IMR-90 (cell line): ENCODE results near the gene PSME3. TPM values are rescaled to one million over a fixed set of nuclear protein-coding genes. Genes with fewer than 3 reads are reported as not detected.

ENCODE experiments used
- ATAC-seq: fragments of 200-7000 bp; cut with Tn5 transposase; 2 replicates; pipeline ENCODE4 v1.9.1; 2020; ENCODE audit warnings: low read depth, mild to moderate bottlenecking, moderate library complexity
- BruUV-seq: library from RNA; stranded (reverse); fragments of 400-500 nt; replicated peaks from 2 replicates; lab custom pipeline; 2021; lab: Mats Ljungman, UMichigan
- CTCF ChIA-PET: fragments of 300-600 bp; formaldehyde crosslinking; extraction: SDS; loops from one replicate; lab custom pipeline; 2021; ENCODE audit warnings: antibody characterized with exemption; lab: Yijun Ruan, JAX
- POLR2A ChIA-PET: fragments of 300-600 bp; sonication (Branson Sonifier 250); formaldehyde crosslinking; loops from one replicate; lab custom pipeline; 2022; ENCODE audit warnings: antibody characterized with exemption; ENCODE audit not compliant: unreplicated experiment; lab: Charles Lee
- DNase-seq: peaks from one replicate; pipeline ENCODE4 v3.0.0; 2013
- H2AFZ ChIP-seq: replicated peaks from 2 replicates; pipeline ENCODE3; 2013; ENCODE audit warnings: low read length, mild to moderate bottlenecking; ENCODE audit not compliant: poor library complexity
- H2AK5ac ChIP-seq: 2 replicates; pipeline ENCODE4 v1.6.1; 2013; ENCODE audit warnings: low read depth, low read length, inconsistent platforms
- H2AK9ac ChIP-seq: replicated peaks from 2 replicates; pipeline ENCODE3; 2013; ENCODE audit warnings: mild to moderate bottlenecking, low read depth, low read length, moderate library complexity; ENCODE audit not compliant: poor library complexity
- H2BK120ac ChIP-seq: 2 replicates; pipeline ENCODE4 v1.6.1; 2013; ENCODE audit warnings: low read depth, low read length, inconsistent platforms
- H2BK15ac ChIP-seq: 3 replicates; pipeline ENCODE4 v1.6.1; 2013; ENCODE audit warnings: low read depth, low read length, inconsistent platforms
- H2BK20ac ChIP-seq: 2 replicates; pipeline ENCODE4 v1.6.1; 2013; ENCODE audit warnings: low read depth, mild to moderate bottlenecking, inconsistent platforms, low read length, moderate library complexity
- H2BK5ac ChIP-seq: 2 replicates; pipeline ENCODE4 v1.6.1; 2013; ENCODE audit warnings: mild to moderate bottlenecking, low read depth, low read length, inconsistent platforms; ENCODE audit not compliant: poor library complexity, severe bottlenecking
- H3K14ac ChIP-seq: replicated peaks from 2 replicates; pipeline ENCODE4 v1.6.1; 2013; ENCODE audit warnings: low read depth, low read length, inconsistent platforms
- H3K18ac ChIP-seq: 2 replicates; pipeline ENCODE4 v1.6.1; 2013; ENCODE audit warnings: low read depth, low read length, control low read depth
- H3K23ac ChIP-seq: 2 replicates; pipeline ENCODE4 v1.6.1; 2013; ENCODE audit warnings: low read depth, low read length, inconsistent platforms
- H3K27ac ChIP-seq: 2 replicates; pipeline ENCODE4 v1.5.1; 2013; ENCODE audit warnings: mild to moderate bottlenecking, control low read depth, low read length; ENCODE audit not compliant: insufficient read depth
- H3K27me3 ChIP-seq: 2 replicates; pipeline ENCODE4 v1.6.1; 2013; ENCODE audit warnings: low read length; ENCODE audit not compliant: control insufficient read depth, insufficient read depth
- H3K36me3 ChIP-seq: 2 replicates; pipeline ENCODE4 v1.6.1; 2013; ENCODE audit warnings: low read length, mixed read lengths; ENCODE audit not compliant: control insufficient read depth, insufficient read depth
- H3K4ac ChIP-seq: 2 replicates; pipeline ENCODE4 v1.6.1; 2013; ENCODE audit warnings: low read depth, low read length, inconsistent platforms
- H3K4me1 ChIP-seq: 2 replicates; pipeline ENCODE4 v1.6.1; 2013; ENCODE audit warnings: low read length, mixed read lengths; ENCODE audit not compliant: control insufficient read depth, insufficient read depth
- H3K4me2 ChIP-seq: 2 replicates; pipeline ENCODE4 v1.6.1; 2013; ENCODE audit warnings: low read depth, mild to moderate bottlenecking, control low read depth, low read length, moderate library complexity
- H3K4me3 ChIP-seq: 2 replicates; pipeline ENCODE4 v1.5.1; 2013; ENCODE audit warnings: low read depth, mild to moderate bottlenecking, control low read depth, low read length, moderate library complexity; ENCODE audit not compliant: insufficient read depth
- H3K56ac ChIP-seq: 2 replicates; pipeline ENCODE4 v1.6.1; 2013; ENCODE audit warnings: low read length, inconsistent platforms; ENCODE audit not compliant: insufficient read depth; ENCODE audit errors: extremely low read depth
- H3K79me1 ChIP-seq, 2 experiments: 2 replicates each; pipeline ENCODE4 v1.6.1; 2013; ENCODE audit warnings: low read length in 2 of 2, inconsistent platforms in 1 of 2, low read depth in 1 of 2
- H3K9ac ChIP-seq: 2 replicates; pipeline ENCODE4 v1.6.1; 2013; ENCODE audit warnings: low read depth, low read length, control low read depth
- H3K9me1 ChIP-seq: 2 replicates; pipeline ENCODE4 v1.6.1; 2013; ENCODE audit warnings: low read length, inconsistent platforms; ENCODE audit not compliant: insufficient read depth
- H3K9me3 ChIP-seq: 2 replicates; pipeline ENCODE4 v1.6.1; 2013; ENCODE audit warnings: low read length; ENCODE audit not compliant: control insufficient read depth, insufficient read depth
- H4K20me1 ChIP-seq: 2 replicates; pipeline ENCODE4 v1.6.1; 2013; ENCODE audit warnings: low read length, inconsistent platforms; ENCODE audit not compliant: insufficient read depth
- H4K5ac ChIP-seq: 2 replicates; pipeline ENCODE4 v1.6.1; 2013; ENCODE audit warnings: mild to moderate bottlenecking, low read depth, low read length, control low read depth
- H4K8ac ChIP-seq, 2 experiments: 2 replicates each; pipeline ENCODE4 v1.6.1; 2013; ENCODE audit warnings: low read depth in 2 of 2, low read length in 2 of 2, control low read depth in 1 of 2, inconsistent platforms in 1 of 2
- H4K91ac ChIP-seq: 2 replicates; pipeline ENCODE4 v1.6.1; 2013; ENCODE audit warnings: low read depth, low read length, inconsistent platforms; ENCODE audit not compliant: insufficient read depth
- BHLHE40 ChIP-seq: fragments of 150-350 bp; IDR thresholded peaks from 2 replicates; pipeline ENCODE4 v1.6.1; 2016; ENCODE audit warnings: mild to moderate bottlenecking, low read depth, low read length
- CEBPB ChIP-seq: IDR thresholded peaks from 2 replicates; pipeline ENCODE4 v1.6.1; 2012; ENCODE audit warnings: low read depth, low read length, improper control_type of control experiment
- CHD1 ChIP-seq: IDR thresholded peaks from 2 replicates; pipeline ENCODE4 v1.6.1; 2012; ENCODE audit warnings: low read depth, low read length, improper control_type of control experiment
- CTCF ChIP-seq: conservative IDR thresholded peaks from 2 replicates; pipeline ENCODE4 v1.5.1; 2012; ENCODE audit warnings: mild to moderate bottlenecking, low read depth, low read length, improper control_type of control experiment
- ELK1 ChIP-seq: fragments of 150-350 bp; IDR thresholded peaks from 2 replicates; pipeline ENCODE4 v1.6.1; 2016; ENCODE audit warnings: low read depth, mild to moderate bottlenecking, low read length, moderate library complexity, borderline replicate concordance
- FOS ChIP-seq: fragments of 150-350 bp; IDR thresholded peaks from 2 replicates; pipeline ENCODE4 v1.6.1; 2016; ENCODE audit warnings: low read depth, low read length
- MAFK ChIP-seq: IDR thresholded peaks from 2 replicates; pipeline ENCODE4 v1.6.1; 2012; ENCODE audit warnings: low read depth, low read length, improper control_type of control experiment
- MAZ ChIP-seq: IDR thresholded peaks from 2 replicates; pipeline ENCODE4 v1.6.1; 2012; ENCODE audit warnings: low read depth, mild to moderate bottlenecking, low read length, improper control_type of control experiment, moderate library complexity, borderline replicate concordance
- MXI1 ChIP-seq: IDR thresholded peaks from 2 replicates; pipeline ENCODE4 v1.6.1; 2012; ENCODE audit warnings: low read depth, mild to moderate bottlenecking, low read length, moderate library complexity, borderline replicate concordance
- NFE2L2 ChIP-seq: fragments of 150-350 bp; IDR thresholded peaks from 2 replicates; pipeline ENCODE4 v1.6.1; 2016; ENCODE audit warnings: low read depth, mild to moderate bottlenecking, low read length
- POLR2A ChIP-seq: IDR thresholded peaks from 2 replicates; pipeline ENCODE4 v1.6.1; 2012; ENCODE audit warnings: mild to moderate bottlenecking, low read depth, low read length
- RAD21 ChIP-seq: IDR thresholded peaks from 2 replicates; pipeline ENCODE4 v1.6.1; 2012; ENCODE audit warnings: low read length, improper control_type of control experiment
- RCOR1 ChIP-seq: IDR thresholded peaks from 2 replicates; pipeline ENCODE4 v1.6.1; 2012; ENCODE audit warnings: mild to moderate bottlenecking, low read length, improper control_type of control experiment; ENCODE audit not compliant: insufficient replicate concordance
- SMC3 ChIP-seq: fragments of 150-350 bp; IDR thresholded peaks from 2 replicates; pipeline ENCODE4 v1.6.1; 2016; ENCODE audit warnings: low read depth, mild to moderate bottlenecking, antibody characterized with exemption, low read length, moderate library complexity
- USF2 ChIP-seq: fragments of 150-350 bp; IDR thresholded peaks from 2 replicates; pipeline ENCODE4 v1.6.1; 2017; ENCODE audit warnings: mild to moderate bottlenecking, antibody characterized with exemption, low read length, low read depth
- WGBS, 2 experiments: methylation state at CpG; one replicate each; pipeline versions ENCODE4 v1.1.5 to v1.1.7; 2013; ENCODE audit warnings: missing lambda C conversion rate in 2 of 2; ENCODE audit not compliant: insufficient read length in 1 of 2; ENCODE audit errors: extremely low coverage in 2 of 2; 5-methylcytosine and 5-hydroxymethylcytosine counted together
- dilution Hi-C: fragments of 300-500 bp; cut with HindIII; formaldehyde crosslinking; loops from one replicate; pipeline ENCODE4 v1.14.3; 2018; ENCODE audit warnings: low sequenced_read_pairs; ENCODE audit not compliant: unreplicated experiment
- in situ Hi-C: fragments of 300-500 bp; cut with MboI; formaldehyde crosslinking; loops from 3 replicates; pipeline ENCODE4 v1.14.3; 2019; ENCODE audit warnings: low sequenced_read_pairs, inconsistent platforms, mixed read lengths
- intact Hi-C: fragments of 100-400 bp; cut with micrococcal nuclease; formaldehyde crosslinking; loops from 2 replicates; pipeline ENCODE4 v1.10.0; 2022
- polyA plus RNA-seq, 3 experiments: library from polyadenylated mRNA; depleted of rRNA; stranded (reverse); fragments of >200 nt; gene quantifications; 2 replicates each; pipeline ENCODE4 v1.2.3, GENCODE V29; 2012; ENCODE audit warnings: low replicate concordance in 1 of 3
- total RNA-seq: library from RNA; depleted of rRNA; stranded (reverse); fragments of >200 nt; gene quantifications from 2 replicates; pipeline ENCODE4 v1.2.3, GENCODE V29; 2012

PSME3 gene
- total and polyA plus RNA-seq, 2 of the 4 experiments (the other 2 are of a cell fraction) = 72.4 to 100 TPM

- Histone ChIP-seq H2AK9ac (no peak overlapping the region), H3K23ac (no peak overlapping the region), H3K9me1 (no peaks in the 10 kb centered on the region), H2BK15ac (no peak overlapping the region), H2BK5ac (no peak overlapping the region), H2AFZ (no peak overlapping the region), H3K79me1 (no peaks in the 10 kb centered on the region), H3K4me2 (no peak overlapping the region), H3K27ac (no peak overlapping the region), H2AK5ac (no peak overlapping the region), H3K36me3 (no peaks in the 10 kb centered on the region), H3K56ac (no peak overlapping the region), H4K8ac (no peak overlapping the region), H3K9me3 (no peaks in the 10 kb centered on the region), H3K27me3 (peaks cover 30% of the 10 kb centered on the region), H3K4me3 (no peak overlapping the region), H3K9ac (no peak overlapping the region), H3K4me1 (peaks cover 4% of the 10 kb centered on the region; the same call in 1 of the 2 replicates), H2BK120ac (no peak overlapping the region), H2BK20ac (no peak overlapping the region), H3K14ac (no peak overlapping the region), H3K18ac (no peak overlapping the region), H4K5ac (no peak overlapping the region), H3K4ac (no peak overlapping the region), H4K91ac (no peak overlapping the region), H4K20me1 (no peaks in the 10 kb centered on the region)
- DNase-seq (no peak), ATAC-seq (no peak)
- TF ChIP-seq USF2 (no peak), CTCF (no peak), CEBPB (no peak), NFE2L2 (no peak), SMC3 (no peak), MAZ (no peak), RCOR1 (no peak), BHLHE40 (no peak), RAD21 (no peak), MXI1 (no peak), POLR2A (no peak), ELK1 (no peak), FOS (no peak), CHD1 (no peak), MAFK (no peak)
- POLR2A ChIA-PET = no interaction called here
- dilution Hi-C loops = no loop called here
- intact Hi-C loops = no loop called here
- CTCF ChIA-PET = no interaction called here
- no TSS peak for BruUV-seq
- WGBS, 2 experiments = 78% methylated on average over 5 of the region's 10 CpGs; no CpG with 5 or more reads in 1 of the 2 experiments
- in situ Hi-C loops = loop anchor here (25.0 kb wide), 1 partner anchor 435 kb away; no protein-coding TSS in a partner anchor
Measured at GRCh38 chr17:42877037-42877436, 43.8 kb downstream of the PSME3 start.
